ENCODE results near the gene SPTBN2.
A peak's percentile ranks its signal among the peaks of the same experiment; 100 is the strongest.

Gene SPTBN2

GRCh38 chr11:66728693-66729385 lies at the start of gene SPTBN2:
Gene SPTBN2 (minus strand): TSS chr11:66729216. CDS start chr11:66721240, 7,976 bp downstream.
- Histone ChIP-seq H3K27ac (no peak within 1 kb of the TSS), H3K27me3 (replicated peaks) (peaks cover 18% of the 10 kb centered on the region), H3K36me3 (replicated peaks) (no peaks in the 10 kb centered on the region), H3K4me3 (ENCODE audit: low read depth, low read length) (peak within 1 kb of the TSS; percentile 46)
- in situ Hi-C loops (cut with HindIII; ENCODE audit: low pct_ligation_motif_present, low sequenced_read_pairs) = no loop called here
- DNase-seq = no peak
- TF ChIP-seq CTCF (IDR thresholded peaks at IDR 0.05; ENCODE audit: low read depth, low read length, missing control alignments) = no peak

DNA sequence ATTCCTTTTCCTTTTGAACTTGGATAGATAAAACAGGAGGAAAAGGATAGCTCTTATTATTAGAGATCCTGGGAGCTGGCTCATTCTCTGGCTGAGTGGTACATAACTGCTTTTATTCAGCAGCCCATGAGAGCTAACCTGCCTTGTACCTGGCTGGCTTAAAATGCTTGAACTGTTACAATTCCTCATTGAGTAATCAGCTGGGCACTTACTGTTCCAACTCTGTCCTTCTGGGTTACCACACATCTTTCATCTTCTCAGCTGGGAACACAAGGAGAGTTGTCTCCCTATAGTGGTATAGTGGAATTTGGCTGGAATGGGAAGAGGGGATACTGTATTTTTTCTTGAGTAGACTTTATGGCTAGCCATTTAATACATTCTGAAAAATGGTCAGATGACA lies 39.8 kb upstream of the SPTBN2 start:
- Histone ChIP-seq H3K36me3 (replicated peaks) (no peaks in the 10 kb centered on the region), H3K4me3 (ENCODE audit: low read depth, low read length) (no peak overlapping the region), H3K27ac (peak overlapping the region; percentile 70), H3K27me3 (replicated peaks) (no peaks in the 10 kb centered on the region)
- DNase-seq = peak; percentile 4
- in situ Hi-C loops (cut with HindIII; ENCODE audit: low pct_ligation_motif_present, low sequenced_read_pairs) = no loop called here
- no peak for TF ChIP-seq CTCF (IDR thresholded peaks at IDR 0.05; ENCODE audit: low read depth, low read length, missing control alignments)

DNA sequence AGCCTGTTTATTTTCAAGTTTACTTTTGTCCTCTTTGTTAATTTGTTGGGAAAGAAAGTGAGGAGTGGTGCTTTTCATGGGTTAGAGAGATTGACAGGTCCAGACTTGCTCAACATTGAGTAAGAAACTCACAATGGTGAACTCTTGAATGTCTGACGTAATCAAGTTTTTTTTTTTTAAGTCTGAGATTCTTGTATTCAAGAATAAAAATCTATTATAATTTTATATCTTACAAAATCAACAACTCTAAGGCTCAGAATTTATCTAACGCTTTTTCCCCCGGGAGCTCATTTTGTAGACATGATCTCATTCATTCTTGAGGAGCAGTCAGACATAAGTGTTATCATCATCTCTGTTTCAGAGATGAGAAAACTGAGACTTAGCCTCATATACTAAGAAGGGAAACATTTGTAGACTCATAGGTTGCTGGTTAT lies 39.1 kb upstream of the SPTBN2 start:
- DNase-seq = peak; percentile 80
- no peaks in the 10 kb centered on the region for H3K27me3 ChIP-seq (replicated peaks)
- in situ Hi-C loops (cut with HindIII; ENCODE audit: low pct_ligation_motif_present, low sequenced_read_pairs) = no loop called here
- H3K27ac ChIP-seq = peak overlapping the region; percentile 82
- no peak overlapping the region for H3K4me3 ChIP-seq (ENCODE audit: low read depth, low read length)
- no peaks in the 10 kb centered on the region for H3K36me3 ChIP-seq (replicated peaks)
- no peak for TF ChIP-seq CTCF (IDR thresholded peaks at IDR 0.05; ENCODE audit: low read depth, low read length, missing control alignments)

DNA sequence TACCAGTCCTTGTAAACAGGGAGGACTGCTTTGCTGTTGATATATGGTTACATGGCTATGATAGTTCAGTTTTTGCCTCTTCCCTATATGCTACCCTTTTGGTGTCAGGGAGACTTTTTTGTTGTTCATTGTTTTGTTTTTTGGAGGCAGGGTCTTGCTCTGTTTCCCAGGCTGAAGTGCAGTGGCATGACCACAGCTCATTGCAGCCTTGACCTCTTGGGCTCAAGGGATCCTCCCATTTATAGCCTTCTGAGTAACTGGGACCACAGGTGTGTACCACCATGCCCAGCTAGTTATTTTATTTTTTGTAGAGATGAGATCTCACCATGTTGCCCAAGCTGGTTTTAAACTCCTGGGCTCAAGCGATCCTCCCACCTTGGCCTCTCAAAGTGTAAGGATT lies 38.6 kb upstream of the SPTBN2 start:
- no peak for TF ChIP-seq CTCF (IDR thresholded peaks at IDR 0.05; ENCODE audit: low read depth, low read length, missing control alignments)
- in situ Hi-C loops (cut with HindIII; ENCODE audit: low pct_ligation_motif_present, low sequenced_read_pairs) = no loop called here
- H3K27me3 ChIP-seq (replicated peaks) = no peaks in the 10 kb centered on the region
- no peaks in the 10 kb centered on the region for H3K36me3 ChIP-seq (replicated peaks)
- no peak overlapping the region for H3K4me3 ChIP-seq (ENCODE audit: low read depth, low read length)
- H3K27ac ChIP-seq = peak overlapping the region; percentile 82
- no peak for DNase-seq

DNA sequence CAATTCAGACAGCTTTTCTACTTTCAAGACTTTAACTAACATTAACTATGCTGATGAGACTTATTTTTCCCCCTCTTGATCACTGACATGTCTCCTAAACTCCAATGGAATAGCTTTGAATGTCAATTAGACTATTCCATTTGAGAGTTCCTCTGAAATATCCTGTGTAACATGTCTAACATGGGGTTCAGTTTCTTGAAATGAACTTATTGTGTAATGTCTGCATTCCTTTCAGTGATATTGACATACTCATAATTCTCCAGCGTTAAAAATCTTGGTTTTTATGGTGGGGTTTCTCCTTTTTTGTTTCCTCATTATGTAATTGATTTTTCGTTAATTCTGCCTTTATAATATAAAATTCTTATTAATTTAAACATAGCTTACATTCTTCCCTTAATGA lies 37.7 kb upstream of the SPTBN2 start:
- Histone ChIP-seq H3K4me3 (ENCODE audit: low read depth, low read length) (no peak overlapping the region), H3K27me3 (replicated peaks) (no peaks in the 10 kb centered on the region), H3K27ac (no peak overlapping the region), H3K36me3 (replicated peaks) (no peaks in the 10 kb centered on the region)
- no peak for DNase-seq
- in situ Hi-C loops (cut with HindIII; ENCODE audit: low pct_ligation_motif_present, low sequenced_read_pairs) = no loop called here
- no peak for TF ChIP-seq CTCF (IDR thresholded peaks at IDR 0.05; ENCODE audit: low read depth, low read length, missing control alignments)

DNA sequence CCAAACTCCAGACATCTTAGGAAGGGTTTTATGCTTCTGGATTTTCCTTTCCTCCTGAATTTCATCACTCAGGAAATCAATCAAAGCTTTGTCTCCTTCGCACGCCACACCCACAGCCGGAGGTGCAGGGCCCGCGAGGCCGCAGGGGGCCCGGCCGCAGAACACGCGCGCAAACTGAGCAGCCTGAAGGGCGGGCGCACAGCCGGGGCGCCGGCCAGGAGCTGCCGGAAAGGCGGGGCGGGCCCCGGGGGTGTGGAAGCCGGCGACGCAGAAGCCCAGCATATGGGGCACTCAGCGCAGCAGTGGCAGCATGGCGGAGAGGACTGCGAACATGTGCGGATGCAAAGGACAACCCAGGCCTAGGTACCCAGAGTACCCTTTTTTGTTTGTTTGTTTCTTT lies 33.1 kb upstream of the SPTBN2 start:
- Histone ChIP-seq H3K36me3 (replicated peaks) (no peaks in the 10 kb centered on the region), H3K4me3 (ENCODE audit: low read depth, low read length) (no peak overlapping the region), H3K27me3 (replicated peaks) (no peaks in the 10 kb centered on the region), H3K27ac (no peak overlapping the region)
- in situ Hi-C loops (cut with HindIII; ENCODE audit: low pct_ligation_motif_present, low sequenced_read_pairs) = no loop called here
- no peak for DNase-seq
- TF ChIP-seq CTCF (IDR thresholded peaks at IDR 0.05; ENCODE audit: low read depth, low read length, missing control alignments) = no peak
